Activated CD4-positive, alpha-beta T cell treated with anti-CD3 and anti-CD28 coated beads for 36 hours (primary cell): ENCODE measurements around the gene ARHGAP15. TPM values are rescaled to one million over a fixed set of nuclear protein-coding genes. Genes with fewer than 3 reads are reported as not detected.
A peak's percentile ranks its signal among the peaks of the same experiment; 100 is the strongest.

Source experiments
- ATAC-seq: fragments of 200-7000 bp; cut with Tn5 transposase; one replicate; pipeline ENCODE4 v1.10.0; 2021; ENCODE audit warnings: mild to moderate bottlenecking, moderate library complexity
- CTCF ChIA-PET: fragments of 350-600 bp; sonication (Branson Sonifier 250); formaldehyde crosslinking; loops from one replicate; lab custom pipeline; 2021; ENCODE audit warnings: antibody characterized with exemption; lab: Charles Lee
- POLR2A ChIA-PET: fragments of 350-600 bp; sonication (Branson Sonifier 250); formaldehyde crosslinking; loops from one replicate; lab custom pipeline; 2021; ENCODE audit warnings: antibody characterized with exemption, inconsistent platforms; lab: Charles Lee
- DNase-seq: peaks from one replicate; pipeline ENCODE4 v3.0.0-alpha.2; 2020
- H3K27ac Mint-ChIP-seq: one replicate; pipeline ENCODE4 v1.8.0; 2021; ENCODE audit warnings: mixed read lengths
- H3K27me3 Mint-ChIP-seq: one replicate; pipeline ENCODE4 v1.8.0; 2021; ENCODE audit warnings: mixed read lengths
- H3K36me3 Mint-ChIP-seq: one replicate; pipeline ENCODE4 v1.8.0; 2021; ENCODE audit warnings: low read depth, mixed read lengths
- H3K4me1 Mint-ChIP-seq: one replicate; pipeline ENCODE4 v1.8.0; 2021; ENCODE audit warnings: mixed read lengths
- H3K4me3 Mint-ChIP-seq: one replicate; pipeline ENCODE4 v1.8.0; 2021; ENCODE audit warnings: mild to moderate bottlenecking, moderate library complexity, mixed read lengths
- H3K9me3 Mint-ChIP-seq: one replicate; pipeline ENCODE4 v1.8.0; 2021; ENCODE audit warnings: low read depth, mixed read lengths
- intact Hi-C, 2 experiments: fragments of 100-400 bp; cut with DNase I in 1 of 2; cut with micrococcal nuclease in 1 of 2; formaldehyde crosslinking; loops; one replicate each; pipeline versions ENCODE4 v1.14.2 to v1.15.1; 2022 to 2024; cut with DNase I, micrococcal nuclease
- total RNA-seq, 2 experiments: library from RNA; stranded (reverse); gene quantifications; one replicate each; pipeline ENCODE4 v1.2.3, GENCODE V29; 2021

ARHGAP15 gene
- total RNA-seq, 2 experiments from 2014 or later, result 62.6 to 64.3 TPM

GRCh38 chr2:143294068-143294467 is 164.8 kb downstream of the ARHGAP15 start:
- CTCF ChIA-PET, result no interaction called here
- no peak overlapping the region for H3K4me3 Mint-ChIP-seq
- ATAC-seq (no peak), DNase-seq (no peak)
- H3K4me1 Mint-ChIP-seq, result peaks cover 28% of the 10 kb centered on the region
- POLR2A ChIA-PET, result no interaction called here
- H3K27ac Mint-ChIP-seq, result peak overlapping the region; percentile 27
- H3K36me3 Mint-ChIP-seq, result peaks cover 9% of the 10 kb centered on the region
- H3K27me3 Mint-ChIP-seq, result no peaks in the 10 kb centered on the region
- no peaks in the 10 kb centered on the region for H3K9me3 Mint-ChIP-seq
- intact Hi-C loops, result no loop called here

- no peaks in the 10 kb centered on the region for H3K27me3 Mint-ChIP-seq
- ATAC-seq, result peak; percentile 9
- peaks cover 20% of the 10 kb centered on the region for H3K4me1 Mint-ChIP-seq
- ChIA-PET CTCF (interaction anchor here (0.6 to 3.4 kb wide), 4 partner anchors 8 to 130 kb away, joined by 4 to 16 read pairs (median 4); no protein-coding TSS in a partner anchor), POLR2A (no interaction called here)
- intact Hi-C loops, result no loop called here
- no peak for DNase-seq
- no peak overlapping the region for H3K4me3 Mint-ChIP-seq
- H3K27ac Mint-ChIP-seq, result no peak overlapping the region
- peaks cover 10% of the 10 kb centered on the region for H3K36me3 Mint-ChIP-seq
- no peaks in the 10 kb centered on the region for H3K9me3 Mint-ChIP-seq
These were observed 166.9 kb downstream of the ARHGAP15 start for GRCh38 chr2:143296089-143296488.

- H3K27me3 Mint-ChIP-seq, result no peaks in the 10 kb centered on the region
- ATAC-seq (no peak), DNase-seq (no peak)
- ChIA-PET POLR2A (no interaction called here), CTCF (interaction anchor here (0.6 to 3.4 kb wide), 4 partner anchors 11 to 291 kb away, joined by 3 to 16 read pairs (median 3); no protein-coding TSS in a partner anchor)
- H3K9me3 Mint-ChIP-seq, result no peaks in the 10 kb centered on the region
- peaks cover 10% of the 10 kb centered on the region for H3K36me3 Mint-ChIP-seq
- intact Hi-C loops, result no loop called here
- no peak overlapping the region for H3K27ac Mint-ChIP-seq
- H3K4me3 Mint-ChIP-seq, result no peak overlapping the region
- H3K4me1 Mint-ChIP-seq, result peaks cover 20% of the 10 kb centered on the region
These were observed 168.0 kb downstream of the ARHGAP15 start for GRCh38 chr2:143297182-143297581.

- POLR2A ChIA-PET, result no interaction called here
- no peaks in the 10 kb centered on the region for H3K9me3 Mint-ChIP-seq
- DNase-seq, result no peak
These were observed 171.3 kb downstream of the ARHGAP15 start for GRCh38 chr2:143300536-143300935.

GRCh38 chr2:143311426-143311825 is 182.2 kb downstream of the ARHGAP15 start:
- H3K9me3 Mint-ChIP-seq, result no peaks in the 10 kb centered on the region
- ATAC-seq (no peak), DNase-seq (no peak)
- no peak overlapping the region for H3K27ac Mint-ChIP-seq
- H3K36me3 Mint-ChIP-seq, result peaks cover 3% of the 10 kb centered on the region
- intact Hi-C loops, result no loop called here
- H3K4me3 Mint-ChIP-seq, result no peak overlapping the region
- CTCF ChIA-PET, result interaction anchor here (0.5 to 2.1 kb wide), 2 partner anchors 27 to 36 kb away, joined by 5 to 6 read pairs; no protein-coding TSS in a partner anchor
- POLR2A ChIA-PET, result no interaction called here
- no peaks in the 10 kb centered on the region for H3K27me3 Mint-ChIP-seq
- H3K4me1 Mint-ChIP-seq, result peaks cover 23% of the 10 kb centered on the region

More at GRCh38 chr2:143300536-143300935, 171.3 kb downstream of the ARHGAP15 start:
- peaks cover 20% of the 10 kb centered on the region for H3K36me3 Mint-ChIP-seq
- no peaks in the 10 kb centered on the region for H3K27me3 Mint-ChIP-seq
- intact Hi-C loops, result no loop called here
- no peak overlapping the region for H3K27ac Mint-ChIP-seq
- H3K4me3 Mint-ChIP-seq, result no peak overlapping the region
- CTCF ChIA-PET, result no interaction called here
- no peak for ATAC-seq
- peaks cover 12% of the 10 kb centered on the region for H3K4me1 Mint-ChIP-seq

- no peaks in the 10 kb centered on the region for H3K9me3 Mint-ChIP-seq
- peaks cover 13% of the 10 kb centered on the region for H3K4me1 Mint-ChIP-seq
- POLR2A ChIA-PET, result no interaction called here
- CTCF ChIA-PET, result no interaction called here
- peaks cover under 1% of the 10 kb centered on the region for H3K36me3 Mint-ChIP-seq
- H3K27ac Mint-ChIP-seq, result no peak overlapping the region
- intact Hi-C loops, result no loop called here
- DNase-seq (no peak), ATAC-seq (no peak)
- no peaks in the 10 kb centered on the region for H3K27me3 Mint-ChIP-seq
- H3K4me3 Mint-ChIP-seq, result no peak overlapping the region
These were observed 183.2 kb downstream of the ARHGAP15 start for GRCh38 chr2:143312441-143312840.

- Mint-ChIP-seq H3K4me1 (peaks cover 17% of the 10 kb centered on the region), H3K9me3 (no peaks in the 10 kb centered on the region), H3K27me3 (no peaks in the 10 kb centered on the region), H3K4me3 (no peak overlapping the region), H3K36me3 (peaks cover 7% of the 10 kb centered on the region), H3K27ac (no peak overlapping the region)
- no peak for ATAC-seq
- intact Hi-C loops, result no loop called here
- CTCF ChIA-PET, result interaction anchor here (0.6 kb wide), 1 partner anchor 16 kb away, joined by 3 read pairs; no protein-coding TSS in a partner anchor
- POLR2A ChIA-PET, result no interaction called here
- no peak for DNase-seq
These were observed 184.6 kb downstream of the ARHGAP15 start for GRCh38 chr2:143313861-143314260.

GRCh38 chr2:143321994-143322393 is 192.8 kb downstream of the ARHGAP15 start:
- Mint-ChIP-seq H3K4me3 (no peak overlapping the region), H3K9me3 (no peaks in the 10 kb centered on the region), H3K36me3 (peaks cover 8% of the 10 kb centered on the region), H3K4me1 (peaks cover 45% of the 10 kb centered on the region), H3K27me3 (no peaks in the 10 kb centered on the region), H3K27ac (no peak overlapping the region)
- ChIA-PET POLR2A (no interaction called here), CTCF (interaction anchor here (0.8 to 1.0 kb wide), 2 partner anchors 23 to 35 kb away, joined by 3 read pairs; no protein-coding TSS in a partner anchor)
- DNase-seq (no peak), ATAC-seq (no peak)
- intact Hi-C loops, result no loop called here

- CTCF ChIA-PET, result interaction anchor here (1.0 kb wide), 1 partner anchor 27 kb away, joined by 4 read pairs; no protein-coding TSS in a partner anchor
- Mint-ChIP-seq H3K27ac (peak overlapping the region; percentile 13), H3K4me3 (no peak overlapping the region), H3K36me3 (peaks cover 3% of the 10 kb centered on the region), H3K4me1 (peaks cover 66% of the 10 kb centered on the region), H3K27me3 (no peaks in the 10 kb centered on the region), H3K9me3 (no peaks in the 10 kb centered on the region)
- DNase-seq (no peak), ATAC-seq (peak; percentile 36)
- intact Hi-C loops, result no loop called here
- POLR2A ChIA-PET, result no interaction called here
These were observed 200.1 kb downstream of the ARHGAP15 start for GRCh38 chr2:143329288-143329687.

- no peak overlapping the region for H3K27ac Mint-ChIP-seq
These were observed 204.1 kb downstream of the ARHGAP15 start for GRCh38 chr2:143333168-143333791.

GRCh38 chr2:143333847-143334246 is 204.6 kb downstream of the ARHGAP15 start:
- no peaks in the 10 kb centered on the region for H3K27me3 Mint-ChIP-seq
- DNase-seq, result no peak
- intact Hi-C loops, result no loop called here
- H3K4me3 Mint-ChIP-seq, result no peak overlapping the region
- peaks cover 58% of the 10 kb centered on the region for H3K4me1 Mint-ChIP-seq
- no peaks in the 10 kb centered on the region for H3K36me3 Mint-ChIP-seq
- ATAC-seq, result no peak
- CTCF ChIA-PET, result interaction anchor here (0.7 to 0.8 kb wide), 2 partner anchors 23 to 25 kb away, joined by 3 read pairs; no protein-coding TSS in a partner anchor
- H3K9me3 Mint-ChIP-seq, result no peaks in the 10 kb centered on the region
- H3K27ac Mint-ChIP-seq, result no peak overlapping the region
- POLR2A ChIA-PET, result no interaction called here

More at GRCh38 chr2:143333168-143333791, 204.1 kb downstream of the ARHGAP15 start:
- intact Hi-C loops, result no loop called here
- no peaks in the 10 kb centered on the region for H3K27me3 Mint-ChIP-seq
- no peak for DNase-seq
- CTCF ChIA-PET, result interaction anchor here (0.5 to 0.8 kb wide), 3 partner anchors 25 to 468 kb away, joined by 3 read pairs; no protein-coding TSS in a partner anchor
- POLR2A ChIA-PET, result no interaction called here
- H3K4me1 Mint-ChIP-seq, result peaks cover 58% of the 10 kb centered on the region
- no peaks in the 10 kb centered on the region for H3K9me3 Mint-ChIP-seq
- no peaks in the 10 kb centered on the region for H3K36me3 Mint-ChIP-seq
- H3K4me3 Mint-ChIP-seq, result no peak overlapping the region
- no peak for ATAC-seq

GRCh38 chr2:143334837-143335236 is 205.6 kb downstream of the ARHGAP15 start:
- no peak overlapping the region for H3K27ac Mint-ChIP-seq
- H3K9me3 Mint-ChIP-seq, result no peaks in the 10 kb centered on the region
- ChIA-PET POLR2A (no interaction called here), CTCF (interaction anchor here (0.5 kb wide), 1 partner anchor 16 kb away, joined by 3 read pairs; no protein-coding TSS in a partner anchor)
- ATAC-seq, result no peak
- intact Hi-C loops, result no loop called here
- H3K27me3 Mint-ChIP-seq, result no peaks in the 10 kb centered on the region
- no peaks in the 10 kb centered on the region for H3K36me3 Mint-ChIP-seq
- peaks cover 48% of the 10 kb centered on the region for H3K4me1 Mint-ChIP-seq
- DNase-seq, result no peak
- no peak overlapping the region for H3K4me3 Mint-ChIP-seq
